ENCODE measurements around the gene FHIT.
"Not testable (repeated sequence)": the region's sequence is repeated elsewhere in the genome, so short reads cannot be mapped to it uniquely, and the experiment has no call there.

Gene FHIT

DNA sequence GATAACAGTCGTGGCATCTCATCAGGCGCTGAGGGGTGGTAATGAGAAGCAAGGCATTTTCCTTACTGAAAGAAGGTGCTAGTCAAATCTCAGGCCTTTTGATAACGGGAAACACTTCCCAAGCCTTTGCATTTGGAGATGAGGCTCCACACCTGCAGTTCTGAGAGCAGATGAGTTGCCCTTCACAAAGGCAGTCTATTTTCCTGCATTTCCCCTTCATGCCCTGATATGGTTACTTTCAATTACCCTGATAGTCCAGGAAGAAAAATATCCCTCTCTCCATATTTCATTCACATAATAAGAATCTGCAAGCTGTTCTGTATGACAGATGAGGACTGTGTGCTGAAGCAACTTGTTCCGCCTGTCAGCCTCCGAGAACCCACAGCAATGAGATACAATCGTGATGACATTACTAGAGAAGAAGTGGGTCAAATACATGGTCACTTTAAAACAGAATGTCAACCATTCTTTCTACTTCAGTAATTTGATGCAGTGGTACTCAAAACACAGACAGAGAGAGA lies 25.0 kb downstream of the FHIT start:
- DNase-seq, result no peak

DNA sequence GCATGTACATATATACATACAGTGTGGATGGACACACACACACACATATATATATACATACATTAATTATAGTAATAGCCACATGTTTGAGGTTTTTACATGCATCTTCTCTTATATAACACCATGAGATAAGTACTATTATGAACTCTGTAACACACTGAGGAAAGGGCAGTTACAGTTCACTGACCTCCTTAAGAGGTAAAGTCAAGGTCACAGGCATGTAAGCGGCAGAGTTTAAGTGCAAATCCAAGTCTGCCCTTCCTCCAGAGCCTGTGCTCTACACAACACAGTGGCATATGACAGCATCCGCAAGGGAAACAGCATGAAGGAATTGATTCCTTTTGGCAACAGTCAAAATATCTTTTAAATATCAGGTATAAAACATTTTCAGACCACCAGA lies 26.4 kb downstream of the FHIT start:
- DNase-seq, result no peak

GRCh38 chr3:61223451-61223850 lies 27.8 kb downstream of the FHIT start:
- DNase-seq, result no peak

DNA sequence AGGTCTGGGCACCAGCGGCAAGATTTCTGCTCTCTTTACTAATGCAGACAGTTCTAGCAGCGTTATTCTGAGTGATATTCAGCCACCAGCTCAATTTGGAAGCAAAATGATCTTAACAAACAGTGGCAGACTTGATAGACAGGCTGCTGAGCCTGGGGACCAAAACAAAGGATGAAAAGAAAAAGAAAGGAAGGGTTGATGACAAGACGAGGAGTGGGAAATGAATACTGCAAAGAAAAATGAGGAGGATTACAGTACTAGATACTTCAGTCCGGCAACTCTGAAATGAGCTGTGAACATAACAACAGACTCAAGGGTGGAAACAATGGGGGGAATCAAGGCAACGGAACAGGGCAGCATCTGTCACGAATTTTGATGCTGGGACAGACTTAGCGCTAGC lies 28.8 kb downstream of the FHIT start:
- DNase-seq, result no peak

- no peak for DNase-seq
Measured at GRCh38 chr3:61221759-61222362, 29.4 kb downstream of the FHIT start.

DNA sequence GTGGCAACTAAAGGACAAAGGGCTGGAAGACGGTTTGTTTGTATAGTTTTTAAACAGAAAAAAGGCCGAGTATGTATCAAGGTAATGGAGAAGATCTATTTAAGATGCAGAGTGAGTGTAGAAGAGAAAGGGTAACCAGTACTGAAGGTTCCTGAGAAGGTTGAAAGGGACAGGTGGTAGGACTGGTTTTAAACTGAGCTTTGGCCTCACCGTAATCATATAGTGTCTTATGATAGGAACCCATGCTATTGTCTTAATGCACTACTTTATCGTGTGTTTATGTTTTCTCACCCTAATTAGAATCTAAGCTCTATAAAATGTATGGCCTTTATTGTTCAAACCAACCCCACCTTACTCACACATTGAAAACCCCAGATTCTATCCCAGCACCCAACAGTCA lies 32.7 kb downstream of the FHIT start:
- DNase-seq, result no peak

DNA sequence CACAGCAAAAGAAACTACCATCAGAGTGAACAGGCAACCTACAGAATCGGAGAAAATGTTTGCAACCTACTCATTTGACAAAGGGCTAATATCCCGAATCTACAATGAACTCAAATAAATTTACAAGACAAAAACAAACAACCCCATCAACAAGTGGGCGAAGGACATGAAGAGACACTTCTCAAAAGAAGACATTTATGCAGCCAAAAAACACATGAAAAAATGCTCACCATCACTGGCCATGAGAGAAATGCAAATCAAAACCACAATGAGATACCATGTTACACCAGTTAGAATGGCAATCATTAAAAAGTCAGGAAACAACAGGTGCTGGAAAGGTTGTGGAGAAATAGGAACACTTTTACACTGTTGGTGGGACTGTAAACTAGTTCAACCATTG lies 35.1 kb downstream of the FHIT start:
- not testable (repeated sequence) for DNase-seq

- DNase-seq, result no peak
Measured at GRCh38 chr3:61202086-61202485, 49.2 kb downstream of the FHIT start.

GRCh38 chr3:61201071-61201470 lies 50.2 kb downstream of the FHIT start:
- no peak for DNase-seq

DNA sequence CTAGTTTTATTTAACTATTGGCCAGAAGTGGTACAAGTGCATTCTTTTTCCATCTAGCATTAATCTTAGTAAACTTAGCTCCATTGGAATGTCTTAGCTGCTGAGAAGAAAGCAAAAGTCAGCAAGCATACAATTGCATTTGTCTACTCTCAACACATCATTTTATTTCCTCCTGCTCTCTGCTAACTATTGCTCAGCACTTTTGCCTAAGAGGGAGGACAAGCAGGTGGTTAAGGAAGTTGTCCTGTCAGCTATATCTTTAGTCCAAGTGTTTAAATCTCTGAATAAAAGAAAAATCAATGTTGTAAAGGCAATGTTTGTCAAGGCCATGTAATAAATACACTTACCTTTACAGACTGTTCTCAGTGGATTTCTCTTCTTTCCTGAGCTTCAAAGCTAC lies 51.0 kb downstream of the FHIT start:
- no peak for DNase-seq

GRCh38 chr3:61199843-61200242 lies 51.4 kb downstream of the FHIT start:
- DNase-seq, result no peak

GRCh38 chr3:61194892-61195538 lies 56.2 kb downstream of the FHIT start:
- no peak for DNase-seq

DNA sequence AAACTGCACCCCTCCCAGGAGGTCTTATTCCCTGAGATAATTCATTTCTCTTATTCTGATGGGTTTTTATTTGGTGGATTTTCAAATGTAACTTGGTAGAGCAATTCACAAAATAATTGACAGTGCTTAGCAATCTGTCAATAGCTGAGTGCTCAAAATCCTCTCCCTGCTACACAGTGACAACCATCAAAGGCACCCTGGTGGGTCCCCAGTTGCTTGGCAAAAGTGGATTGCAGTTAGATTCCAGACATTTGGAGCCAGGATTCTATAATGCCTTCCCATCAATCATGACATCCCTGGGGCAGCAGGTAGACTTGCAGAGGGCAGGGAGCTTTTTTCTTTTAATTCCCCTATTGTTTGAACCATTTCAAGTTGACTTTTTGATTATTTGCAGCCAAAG lies 59.0 kb downstream of the FHIT start:
- DNase-seq, result no peak

- not testable (repeated sequence) for DNase-seq
Measured at GRCh38 chr3:61190205-61190604, 61.0 kb downstream of the FHIT start.

GRCh38 chr3:61186030-61186429 lies 65.2 kb downstream of the FHIT start:
- no peak for DNase-seq

GRCh38 chr3:61184956-61185355 lies 66.3 kb downstream of the FHIT start:
- no peak for DNase-seq

- no peak for DNase-seq
Measured at GRCh38 chr3:61182662-61183061, 68.6 kb downstream of the FHIT start.

- no peak for DNase-seq
Measured at GRCh38 chr3:61181874-61182273, 69.4 kb downstream of the FHIT start.

DNA sequence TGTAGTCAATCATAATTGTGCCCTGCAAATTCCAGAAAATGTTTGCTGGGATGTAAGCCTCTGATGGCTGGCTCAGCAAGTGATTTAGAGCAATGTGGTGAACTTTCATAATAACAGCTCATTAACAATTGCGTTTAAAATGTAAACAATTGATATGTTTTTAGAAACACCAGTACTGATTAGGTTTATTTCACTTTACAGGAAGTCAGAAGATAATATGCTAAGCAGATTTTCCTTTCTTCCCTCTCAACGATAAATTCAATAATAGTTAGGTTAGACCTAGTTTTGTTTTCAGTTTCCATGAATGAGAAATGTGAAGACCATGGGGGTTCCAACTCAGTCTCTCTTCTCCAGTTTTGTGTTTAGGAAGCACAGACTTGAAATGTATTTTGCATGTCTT lies 71.0 kb downstream of the FHIT start:
- DNase-seq, result no peak

DNA sequence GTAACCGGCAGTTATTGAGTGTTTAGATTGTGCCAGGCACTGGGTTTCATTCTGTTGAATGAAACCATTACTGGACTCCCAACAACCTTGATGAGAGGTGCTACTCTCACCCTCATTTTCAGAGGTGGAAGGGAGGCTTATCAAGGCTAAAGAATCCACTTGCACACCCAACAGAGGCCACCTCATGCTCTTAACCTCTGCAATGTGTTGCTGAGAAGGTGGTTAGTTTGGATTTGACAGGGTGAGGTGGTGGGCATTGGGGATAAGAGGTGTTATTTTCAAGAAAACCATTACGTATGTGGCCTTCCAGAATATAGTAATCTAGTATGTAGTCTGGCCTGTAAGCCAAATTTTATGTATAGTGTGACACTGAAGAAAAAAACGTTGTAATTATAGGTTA lies 73.1 kb downstream of the FHIT start:
- no peak for DNase-seq

GRCh38 chr3:61177450-61177849 lies 73.8 kb downstream of the FHIT start:
- no peak for DNase-seq

GRCh38 chr3:61173676-61174075 lies 77.6 kb downstream of the FHIT start:
- no peak for DNase-seq

DNA sequence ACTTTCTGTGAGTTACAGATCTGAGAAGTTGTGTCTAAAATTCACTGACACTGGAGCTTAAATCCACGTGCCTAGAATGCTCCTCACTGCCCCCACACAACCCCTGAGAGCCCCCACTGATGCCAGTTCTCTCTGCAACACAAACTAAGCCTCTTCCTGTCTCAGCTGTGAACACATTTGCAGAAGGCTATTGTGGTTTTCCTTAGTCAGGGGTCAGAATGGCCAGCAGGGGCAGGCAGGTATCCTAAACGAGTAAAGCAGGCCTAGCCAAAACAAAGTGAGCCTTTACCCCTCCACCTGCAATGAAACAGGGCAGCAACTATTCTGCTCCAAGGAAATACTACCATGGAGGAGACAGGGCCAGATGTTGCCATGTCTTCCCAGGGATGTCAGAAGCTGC lies 78.6 kb downstream of the FHIT start:
- no peak for DNase-seq

GRCh38 chr3:61172203-61172602 lies 79.0 kb downstream of the FHIT start:
- no peak for DNase-seq
